SU-DHL-6 (cell line): Measurements from ENCODE around the gene SLC16A4.

Source experiments
- EZH2phosphoT487 ChIP-seq: fragments of 200-600 bp; sonication (generic), shearing (Covaris generic); conservative IDR thresholded peaks from 2 replicates; pipeline ENCODE4 v1.6.1; 2018; ENCODE audit warnings: mild to moderate bottlenecking, antibody characterized with exemption, low read length, moderate library complexity, mixed read lengths
- TF ChIP-seq, protein P1 (sequence below): fragments of 200-600 bp; sonication (generic); IDR thresholded peaks from one replicate; pipeline ENCODE4 v1.5.1; 2017; ENCODE audit warnings: antibody characterized with exemption, mild to moderate bottlenecking, low read length, moderate library complexity; ENCODE audit not compliant: insufficient read depth, poor library complexity, severe bottlenecking

DNA sequence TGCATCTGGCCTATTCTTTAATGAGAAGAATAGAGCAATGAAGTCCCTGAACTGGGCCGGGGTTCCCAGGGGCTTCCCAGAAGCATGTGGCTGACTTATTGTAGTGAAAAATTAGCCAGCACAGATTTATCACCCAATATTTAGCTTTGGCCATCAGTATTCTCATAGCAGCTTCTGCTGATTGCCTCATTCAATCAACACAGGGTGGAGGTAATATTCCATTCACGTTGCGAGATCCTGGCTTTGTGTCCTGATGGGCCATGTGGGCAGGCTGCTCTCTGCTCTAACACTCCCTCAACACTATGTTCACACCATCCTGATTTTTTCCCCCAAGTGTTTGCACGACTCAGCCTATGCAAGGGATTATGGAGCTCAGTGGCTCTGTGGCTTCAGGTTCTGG is 38.1 kb upstream of the SLC16A4 start:
- TF ChIP-seq, protein P1, sequence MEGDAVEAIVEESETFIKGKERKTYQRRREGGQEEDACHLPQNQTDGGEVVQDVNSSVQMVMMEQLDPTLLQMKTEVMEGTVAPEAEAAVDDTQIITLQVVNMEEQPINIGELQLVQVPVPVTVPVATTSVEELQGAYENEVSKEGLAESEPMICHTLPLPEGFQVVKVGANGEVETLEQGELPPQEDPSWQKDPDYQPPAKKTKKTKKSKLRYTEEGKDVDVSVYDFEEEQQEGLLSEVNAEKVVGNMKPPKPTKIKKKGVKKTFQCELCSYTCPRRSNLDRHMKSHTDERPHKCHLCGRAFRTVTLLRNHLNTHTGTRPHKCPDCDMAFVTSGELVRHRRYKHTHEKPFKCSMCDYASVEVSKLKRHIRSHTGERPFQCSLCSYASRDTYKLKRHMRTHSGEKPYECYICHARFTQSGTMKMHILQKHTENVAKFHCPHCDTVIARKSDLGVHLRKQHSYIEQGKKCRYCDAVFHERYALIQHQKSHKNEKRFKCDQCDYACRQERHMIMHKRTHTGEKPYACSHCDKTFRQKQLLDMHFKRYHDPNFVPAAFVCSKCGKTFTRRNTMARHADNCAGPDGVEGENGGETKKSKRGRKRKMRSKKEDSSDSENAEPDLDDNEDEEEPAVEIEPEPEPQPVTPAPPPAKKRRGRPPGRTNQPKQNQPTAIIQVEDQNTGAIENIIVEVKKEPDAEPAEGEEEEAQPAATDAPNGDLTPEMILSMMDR, result no peak
- no peak for TF ChIP-seq EZH2phosphoT487
